NK-92 (cell line): ENCODE results near the gene USP13.
"Not testable (repeated sequence)": the region's sequence is repeated elsewhere in the genome, so short reads cannot be mapped to it uniquely, and the experiment has no call there.

Experiments
- DNase-seq: peaks from one replicate; lab custom pipeline; 2025; ENCODE audit not compliant: unreplicated experiment; lab: John Stamatoyannopoulos, UW

USP13 gene

DNA sequence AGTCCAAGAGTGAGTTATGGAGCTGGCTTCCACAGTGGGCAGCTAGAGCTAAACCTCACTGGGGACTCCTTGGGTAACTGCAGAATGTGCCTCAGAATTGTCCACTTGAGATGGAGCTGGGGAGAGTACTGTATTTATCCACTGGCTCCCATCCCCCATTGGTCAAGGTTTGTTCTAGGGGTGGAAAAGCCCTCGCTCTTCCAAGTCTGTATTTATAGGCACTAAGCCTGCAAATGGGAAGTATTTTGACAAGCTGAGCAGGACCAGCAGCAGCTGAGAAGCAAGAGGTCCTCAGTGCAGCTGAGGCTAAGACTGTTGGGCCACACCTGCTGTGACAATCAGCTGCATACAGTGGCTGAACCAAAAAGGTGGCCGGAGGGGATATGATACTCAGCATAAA lies 5.8 kb downstream of the USP13 start:
- DNase-seq, result no peak

DNA sequence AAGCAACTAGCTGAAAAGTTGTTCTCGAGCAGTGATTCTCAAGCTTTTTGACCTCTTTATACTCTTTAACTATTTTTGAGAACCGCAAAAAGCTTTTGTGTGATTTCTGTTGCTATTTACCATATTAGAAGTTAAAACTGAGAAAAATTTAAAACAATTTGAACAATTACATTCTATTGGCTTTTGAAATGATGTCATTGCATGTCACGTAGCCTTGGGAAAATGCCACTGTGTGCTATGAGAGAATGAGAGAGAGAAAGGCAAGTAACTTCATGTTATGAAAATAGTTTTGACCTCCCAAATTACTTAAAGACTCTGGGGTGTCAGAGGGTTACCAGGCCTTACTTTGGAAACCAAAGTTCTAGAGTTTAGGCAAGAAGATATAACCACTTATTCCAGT lies 8.0 kb downstream of the USP13 start:
- no peak for DNase-seq

DNA sequence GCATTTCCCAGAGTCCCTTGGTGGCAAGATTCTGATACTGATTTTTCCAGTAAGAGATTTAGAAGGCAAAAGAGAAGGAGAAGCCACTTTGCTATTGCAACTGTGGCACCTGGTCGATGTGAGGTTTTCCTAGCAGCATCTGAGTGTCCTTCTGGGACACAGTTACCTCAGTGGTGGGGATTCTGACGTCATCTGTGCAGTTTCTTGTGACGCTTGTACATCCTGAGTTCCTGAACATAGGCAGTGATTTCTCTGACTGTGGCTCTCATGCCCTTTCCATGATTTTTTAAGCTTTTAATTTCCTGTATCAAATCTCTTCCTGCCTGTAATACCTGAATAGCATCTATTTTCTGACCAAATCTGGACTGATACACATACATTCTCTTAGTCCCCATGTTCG lies 8.9 kb downstream of the USP13 start:
- no peak for DNase-seq

DNA sequence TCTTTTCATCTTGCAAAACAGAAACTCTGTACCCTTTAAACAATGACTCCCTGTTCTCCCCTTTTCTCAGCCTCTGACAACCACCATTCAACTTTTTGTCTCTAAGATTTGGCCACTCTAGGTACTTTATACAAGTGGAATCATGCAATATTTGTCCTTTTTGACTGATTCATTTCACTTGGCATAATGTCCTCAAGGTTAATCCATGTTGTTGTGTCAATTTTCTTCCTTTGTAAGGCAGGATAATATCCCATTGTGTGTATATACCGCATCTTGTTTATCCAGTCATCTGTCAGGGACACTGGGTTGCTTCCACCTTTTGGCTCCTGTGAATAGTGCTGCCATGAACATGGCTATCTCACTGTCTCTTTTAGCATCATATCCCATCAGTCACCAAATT lies 10.3 kb downstream of the USP13 start:
- no peak for DNase-seq

DNA sequence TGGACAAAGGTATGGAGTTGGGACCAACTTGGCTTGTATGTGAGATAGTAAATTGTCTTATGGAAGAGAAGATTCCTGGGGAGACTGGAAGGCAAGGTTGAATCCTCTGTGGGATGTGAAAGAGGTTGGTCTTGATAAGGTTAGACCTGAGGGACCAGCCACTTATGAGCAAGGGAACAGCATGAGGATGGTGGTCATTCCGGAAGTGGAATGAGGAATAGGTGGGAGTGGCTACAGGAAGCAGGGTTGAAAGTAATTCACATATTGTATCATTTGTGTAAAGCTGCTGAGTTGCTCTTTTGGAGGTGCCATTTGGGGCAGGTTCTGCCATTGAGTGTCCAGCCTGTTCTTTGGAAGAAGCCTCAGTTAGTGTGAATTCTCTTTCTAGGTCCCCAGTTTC lies 13.2 kb downstream of the USP13 start:
- DNase-seq, result no peak

DNA sequence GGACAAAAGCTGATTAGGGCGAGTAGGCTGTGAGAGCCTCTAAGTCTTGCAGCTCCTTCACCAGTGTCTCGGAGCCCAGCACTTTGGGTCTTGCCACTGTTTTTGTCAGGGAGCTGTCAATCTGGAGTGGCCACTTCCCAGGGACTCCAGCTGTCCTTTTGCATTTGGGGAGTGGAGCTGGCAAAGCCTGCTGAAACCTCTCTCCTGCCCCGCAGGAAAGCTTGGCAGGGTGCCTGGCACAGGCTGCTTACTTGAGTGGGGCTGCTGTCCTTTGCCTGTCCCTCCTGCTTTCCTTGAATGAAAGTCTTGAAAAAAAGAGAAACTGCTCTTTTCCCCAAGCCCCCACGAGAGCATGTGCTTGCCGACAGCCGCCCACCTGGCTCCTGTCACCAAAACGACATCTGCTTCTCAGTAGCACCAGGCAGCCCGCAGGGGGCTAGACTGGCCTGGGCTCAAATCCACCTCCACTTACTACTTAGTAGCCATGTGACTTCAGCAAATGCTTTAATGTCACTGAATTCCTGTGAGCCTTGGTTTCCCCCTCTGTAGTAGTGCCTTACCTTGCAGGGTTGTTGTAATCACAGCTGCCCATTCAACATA lies 13.7 kb downstream of the USP13 start:
- no peak for DNase-seq

DNA sequence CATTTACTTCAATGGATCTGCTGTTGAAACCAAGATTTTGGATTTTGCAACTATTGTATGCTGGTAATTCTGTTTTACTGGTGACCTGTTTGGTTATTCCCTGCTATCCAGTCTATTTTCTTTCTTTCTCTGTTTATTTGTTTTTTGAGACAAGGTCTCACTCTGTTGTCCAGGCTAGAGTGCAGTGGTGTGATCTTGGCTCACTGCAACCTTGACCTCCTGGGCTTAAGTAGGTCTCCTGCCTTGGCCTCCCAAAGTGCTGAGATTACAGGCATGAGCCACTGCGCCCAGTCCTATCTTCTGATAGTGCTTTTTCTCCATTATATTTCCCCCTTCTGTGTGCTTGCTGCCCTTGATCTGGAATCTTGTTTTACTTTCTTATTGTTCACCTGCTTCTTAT lies 15.6 kb downstream of the USP13 start:
- no peak for DNase-seq

DNA sequence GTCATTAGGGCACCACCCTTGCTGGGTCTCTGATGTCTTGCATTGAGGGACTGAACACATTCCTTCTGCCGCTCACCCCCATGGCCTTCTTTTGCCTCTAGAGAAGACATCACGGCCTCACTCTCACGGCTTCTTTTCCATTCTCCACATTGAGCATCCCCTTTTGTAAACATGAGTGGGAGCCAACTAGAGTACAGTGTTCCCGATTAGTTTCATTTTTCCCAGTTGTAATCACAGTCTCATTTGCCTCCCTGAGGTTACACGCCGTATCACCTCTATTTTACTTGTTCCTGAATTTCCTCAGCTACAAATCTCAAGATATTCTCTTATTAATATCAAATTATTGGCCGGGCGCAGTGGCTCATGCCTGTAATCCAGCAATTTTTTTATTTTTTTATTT lies 17.5 kb downstream of the USP13 start:
- DNase-seq, result no peak

DNA sequence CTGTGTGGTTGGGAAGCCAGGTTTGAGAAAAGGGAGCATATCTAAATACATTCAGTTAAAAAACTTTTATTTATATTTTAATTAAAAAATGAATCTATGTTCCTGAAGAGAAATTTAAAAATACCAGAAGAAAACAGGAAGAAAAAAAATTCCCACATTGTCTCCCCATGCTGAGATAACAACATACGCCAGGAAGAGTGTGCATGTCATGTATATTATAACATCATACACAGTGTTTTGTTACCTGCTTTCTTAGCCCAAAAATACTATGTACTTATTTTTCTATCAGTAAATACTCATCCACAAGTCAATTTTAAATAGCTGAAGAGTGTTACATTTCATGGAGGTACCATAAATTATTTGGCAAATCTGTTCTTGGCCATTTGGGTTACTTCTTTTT lies 18.5 kb downstream of the USP13 start:
- no peak for DNase-seq

DNA sequence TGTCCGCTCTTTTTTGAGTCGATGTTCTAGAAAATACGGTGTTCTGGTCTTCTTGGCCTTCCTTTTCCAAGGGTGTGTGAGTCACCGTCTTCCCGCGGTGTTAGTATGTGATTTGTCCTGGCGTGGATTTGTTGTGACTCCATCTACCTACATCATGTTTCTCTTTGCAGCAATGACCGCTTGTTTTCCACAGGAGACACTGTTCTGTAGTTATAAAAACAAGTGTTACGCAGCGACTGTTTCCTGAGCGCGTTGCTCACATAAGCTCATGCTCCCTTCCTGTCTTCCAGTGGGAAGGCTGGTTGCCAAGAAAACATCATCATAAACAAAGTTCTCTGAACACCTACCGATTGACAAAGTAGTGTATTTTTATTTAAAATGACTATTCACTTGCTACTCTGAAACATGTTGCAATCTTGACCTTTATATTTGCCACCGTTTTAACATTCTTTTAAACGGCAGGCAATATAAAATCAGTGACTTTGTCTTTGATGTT lies 19.0 kb downstream of the USP13 start:
- DNase-seq, result no peak

DNA sequence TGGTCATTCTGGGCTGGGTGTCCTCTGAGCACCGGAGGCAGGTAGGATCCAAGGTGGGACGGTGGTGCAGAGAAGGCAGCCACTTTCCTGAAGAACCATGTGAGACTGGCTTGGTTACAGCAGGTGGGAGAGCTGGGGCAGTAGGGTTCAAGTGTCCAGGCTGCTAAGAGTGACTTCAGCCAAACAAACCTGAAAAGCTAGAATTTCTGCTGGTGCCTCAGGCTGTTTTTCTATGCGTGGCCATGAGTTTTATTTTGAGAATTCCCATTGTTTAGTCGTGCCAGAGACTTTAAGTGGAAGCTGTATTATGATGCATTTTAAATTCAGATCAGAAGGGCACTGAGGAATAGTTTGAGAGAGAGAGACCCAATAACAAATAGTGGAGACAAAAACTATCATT lies 20.1 kb downstream of the USP13 start:
- no peak for DNase-seq

DNA sequence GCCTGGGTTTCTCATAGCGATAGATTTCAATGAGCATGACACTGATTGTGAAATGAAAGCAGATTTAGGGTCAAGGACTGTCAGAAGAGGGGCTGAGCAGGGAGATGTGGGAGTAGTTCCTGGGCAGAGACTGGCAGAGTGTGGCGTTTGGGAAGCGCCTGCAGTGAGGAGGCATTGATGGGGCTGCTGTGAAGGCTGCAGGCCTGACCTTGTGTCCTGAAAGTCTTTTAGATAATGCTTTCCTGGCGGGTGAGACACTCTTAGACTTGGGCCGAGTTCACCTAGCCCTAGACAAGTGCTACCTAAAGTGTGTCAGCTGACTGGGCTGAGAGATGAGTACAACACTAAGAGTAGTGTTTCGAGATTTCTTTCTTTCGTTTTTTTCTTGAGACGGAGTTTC lies 20.7 kb downstream of the USP13 start:
- DNase-seq, result no peak

DNA sequence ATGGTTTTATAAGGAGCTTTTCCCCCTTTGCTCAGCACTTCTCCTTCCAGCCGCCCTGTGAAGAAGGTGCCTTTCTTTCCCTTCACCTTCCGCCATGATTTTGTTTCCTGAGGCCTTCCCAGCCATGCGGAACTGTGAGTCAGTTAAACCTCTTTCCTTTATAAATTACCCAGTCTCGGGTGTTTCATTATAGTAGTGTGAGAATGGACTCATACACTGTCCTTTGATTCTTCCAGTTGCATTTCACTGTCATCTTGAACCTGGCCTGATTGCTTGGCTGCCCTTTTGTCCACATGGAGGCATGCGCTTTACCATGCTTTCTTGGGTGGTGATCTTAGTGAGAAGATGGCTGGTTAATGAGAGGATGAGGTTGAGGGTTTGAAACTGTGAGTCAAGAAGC lies 23.2 kb downstream of the USP13 start:
- DNase-seq, result no peak

DNA sequence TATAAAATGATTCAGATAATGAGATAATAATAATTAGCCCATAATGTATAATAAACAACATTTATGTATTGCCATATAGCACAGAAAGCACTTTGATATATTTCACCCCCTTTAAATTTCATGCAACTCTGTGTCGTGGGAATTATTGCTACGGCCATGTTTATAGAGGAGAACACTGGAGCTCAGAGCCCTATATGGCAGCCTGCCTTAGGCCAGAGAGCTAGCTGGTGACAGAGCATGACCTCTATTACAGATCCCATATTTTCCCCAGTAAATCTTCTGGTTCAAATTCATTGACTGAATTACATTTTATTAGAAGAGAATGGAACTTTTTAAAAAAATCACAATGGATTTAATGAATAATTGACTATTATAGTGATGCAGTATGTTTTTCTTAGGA lies 25.0 kb downstream of the USP13 start:
- no peak for DNase-seq

DNA sequence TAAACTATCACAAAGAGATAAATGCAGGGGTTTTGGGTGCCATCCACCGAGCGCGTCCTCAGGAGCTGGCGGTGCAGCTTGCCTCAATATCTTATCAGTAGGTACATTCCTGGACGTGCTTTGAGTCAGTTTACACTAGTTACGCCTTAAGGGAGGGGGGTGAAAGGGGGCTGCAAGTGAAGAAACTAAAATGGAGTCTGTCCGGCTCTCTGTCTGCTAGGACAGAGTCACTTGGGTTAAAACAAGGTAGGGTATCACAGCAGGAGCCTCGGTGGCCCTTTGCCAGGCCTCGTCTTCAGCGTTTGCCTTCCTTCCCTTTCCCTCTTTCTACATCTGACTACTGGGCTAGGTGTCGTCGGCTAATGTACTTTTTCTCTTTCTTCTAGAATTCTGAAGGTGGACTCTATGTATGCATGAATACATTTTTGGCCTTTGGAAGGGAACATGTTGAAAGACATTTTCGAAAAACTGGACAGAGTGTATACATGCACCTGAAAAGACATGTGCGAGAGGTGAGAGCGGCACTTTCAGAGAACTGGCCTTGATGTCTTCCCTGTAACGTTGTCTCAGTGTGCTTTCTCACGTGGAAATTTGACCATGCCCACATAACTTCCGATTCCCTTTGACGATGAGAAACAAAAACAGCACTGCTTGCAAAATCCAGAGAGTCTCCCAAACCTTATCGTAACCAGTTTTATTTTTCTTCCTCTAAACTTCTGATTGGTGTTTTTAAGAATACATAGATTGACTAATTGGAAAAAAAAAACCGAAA lies 28.8 kb downstream of the USP13 start:
- DNase-seq, result no peak

DNA sequence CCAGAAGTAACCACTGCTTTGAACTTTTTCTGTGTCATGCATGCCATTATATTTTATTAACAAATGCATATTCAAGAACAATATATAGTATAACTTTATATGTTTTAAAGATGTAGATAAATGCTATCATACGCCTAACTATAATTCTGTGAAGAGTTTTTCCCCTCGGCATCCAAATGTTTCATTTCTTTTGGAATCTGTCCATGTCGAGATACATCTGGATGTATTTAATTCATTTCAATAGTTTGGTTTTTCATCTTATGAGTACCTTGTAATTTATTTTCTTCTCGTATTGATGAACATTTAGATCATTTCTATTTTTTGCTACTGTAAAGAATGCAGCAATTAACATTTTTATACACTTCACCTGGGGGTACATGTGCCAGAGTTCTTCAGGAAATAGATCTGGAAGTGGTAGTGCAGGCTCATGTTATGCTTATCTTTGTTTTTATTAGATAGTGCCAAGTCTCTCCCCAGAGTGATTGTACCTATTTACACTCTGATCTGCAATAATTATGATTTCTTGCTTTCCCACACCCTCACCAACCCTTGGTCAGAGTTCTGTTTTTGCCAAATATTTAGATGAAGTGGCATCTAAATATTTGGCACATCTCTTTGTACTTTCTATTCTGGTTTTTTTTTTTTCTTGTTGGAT lies 29.7 kb downstream of the USP13 start:
- DNase-seq, result no peak

DNA sequence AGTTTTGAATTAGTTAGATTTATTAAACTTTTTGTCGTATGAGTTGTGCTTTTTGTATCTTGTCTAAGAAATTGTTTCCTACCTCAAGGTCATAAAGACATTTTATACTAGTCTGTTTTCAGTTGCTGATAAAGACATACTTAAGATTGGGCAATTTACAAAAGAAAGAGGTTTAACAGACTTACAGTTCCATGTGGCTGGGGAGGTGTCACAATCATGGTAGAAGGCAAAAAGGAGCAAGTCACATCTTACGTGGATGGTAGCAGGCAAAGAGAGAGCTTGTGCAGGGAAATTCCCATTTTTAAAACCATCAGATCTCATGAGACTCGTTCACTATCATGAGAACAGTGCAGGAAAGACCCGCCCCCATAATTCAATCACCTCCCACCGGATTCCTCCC lies 30.4 kb downstream of the USP13 start:
- not testable (repeated sequence) for DNase-seq

DNA sequence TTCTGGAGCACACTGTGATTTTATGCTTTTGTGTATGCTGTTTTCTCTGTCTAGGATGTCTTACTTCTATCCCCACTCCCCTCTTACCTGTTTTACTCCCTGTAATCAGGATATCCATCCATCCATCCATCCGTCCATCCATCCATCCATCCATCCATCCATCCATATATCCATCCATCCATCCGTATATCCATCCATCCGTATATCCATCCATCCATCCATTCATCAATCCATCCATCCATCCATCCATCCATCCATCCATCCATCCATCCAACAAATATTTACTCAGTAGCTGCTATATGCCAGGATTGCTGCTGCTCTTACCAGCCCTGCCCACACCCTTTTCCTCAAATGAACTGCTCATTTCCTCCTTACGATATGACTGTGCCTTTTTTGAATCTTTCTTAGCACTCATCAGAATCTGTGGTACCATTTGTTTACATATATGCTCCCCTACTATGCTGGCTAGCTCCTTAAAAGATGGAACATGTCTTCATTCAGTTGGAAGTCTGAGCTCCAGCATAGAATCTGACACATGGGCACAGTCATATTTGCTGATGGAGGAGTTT lies 35.2 kb downstream of the USP13 start:
- no peak for DNase-seq

DNA sequence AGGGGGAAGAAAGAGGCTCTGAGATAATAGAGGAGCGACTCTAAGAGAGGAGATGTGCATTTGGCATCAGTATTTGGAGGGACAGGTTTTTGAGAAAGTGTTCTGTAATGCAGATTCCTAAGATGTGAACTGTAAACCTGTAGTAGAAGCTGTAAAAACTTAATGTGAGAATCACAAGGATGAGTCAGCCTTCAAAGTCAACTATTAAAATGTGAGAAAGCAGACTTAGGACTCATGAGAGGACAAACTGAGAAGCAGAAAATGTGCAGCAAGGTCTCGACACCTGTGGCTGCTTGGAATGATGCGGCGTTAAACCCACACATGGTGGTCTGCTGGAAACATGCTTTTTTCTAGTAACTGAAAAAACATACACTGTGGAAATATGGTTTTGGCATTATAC lies 36.0 kb downstream of the USP13 start:
- DNase-seq, result no peak

DNA sequence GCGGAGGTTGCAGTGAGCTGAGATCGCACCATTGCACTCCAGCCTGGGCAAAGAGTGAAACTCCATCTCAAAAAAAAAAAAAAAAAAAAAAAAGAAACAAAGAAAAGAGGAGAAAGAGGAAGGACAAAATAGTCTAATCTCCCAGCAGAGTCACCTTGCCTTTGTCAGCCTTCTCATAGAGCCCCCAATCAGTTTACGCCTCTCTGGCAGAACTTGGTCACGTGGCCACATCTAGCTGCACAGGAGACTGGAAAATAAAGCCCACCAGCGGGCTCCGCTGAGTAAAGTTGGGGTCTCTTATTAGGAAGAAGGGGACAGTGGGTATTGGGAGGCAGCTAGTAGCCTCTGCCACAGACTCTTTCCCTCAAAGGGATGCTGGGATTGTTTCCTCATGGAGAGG lies 41.9 kb downstream of the USP13 start:
- DNase-seq, result no peak

DNA sequence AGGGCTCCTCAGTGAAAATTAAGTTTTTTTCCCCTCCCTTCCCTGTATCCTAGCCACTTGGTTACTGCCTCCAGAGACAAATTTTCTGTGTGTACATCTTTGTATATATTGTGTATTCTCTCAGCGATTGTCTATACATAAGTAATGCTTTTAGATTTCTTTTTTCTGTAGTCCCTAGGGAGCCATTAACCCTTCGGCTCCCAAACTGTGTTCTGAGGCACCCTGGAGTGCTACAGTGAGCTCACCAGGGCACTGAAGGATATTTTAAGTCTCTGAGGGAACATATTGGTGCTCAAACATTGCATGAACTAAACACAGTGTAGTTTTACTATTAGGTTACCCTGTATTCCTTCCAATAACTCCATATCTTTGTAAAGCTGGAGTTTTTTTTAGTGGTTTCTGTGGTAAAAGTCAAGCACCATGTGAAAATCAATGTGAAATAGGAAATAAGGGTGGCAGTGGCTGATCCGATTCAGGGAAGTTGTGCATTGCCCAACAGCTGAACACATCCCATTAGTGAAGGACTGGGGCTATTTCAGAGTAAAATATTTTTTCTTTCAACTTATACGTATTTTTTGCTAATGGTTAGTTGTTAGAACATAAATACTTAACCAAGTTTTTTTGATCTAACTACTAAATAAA lies 43.0 kb downstream of the USP13 start:
- no peak for DNase-seq
